Heart left ventricle (tissue), 16 donors: ENCODE measurements around the gene ANTXRL. TPM values are rescaled to one million over a fixed set of nuclear protein-coding genes. Genes with fewer than 3 reads are reported as not detected.
"Not testable (repeated sequence)": the region's sequence is repeated elsewhere in the genome, so short reads cannot be mapped to it uniquely, and the experiment has no call there.

ENCODE experiments used
- ATAC-seq, 4 donors: fragments of 200-7000 bp; cut with Tn5 transposase; one replicate each; pipeline ENCODE4 v1.9.1; 2020 to 2022; ENCODE audit warnings: moderate library complexity in 4 of 4, mild to moderate bottlenecking in 3 of 4, moderate number of reproducible peaks in 1 of 4
- DNase-seq, 5 donors: peaks; one replicate each; pipeline ENCODE4 v3.0.0-alpha.2; 2020
- H3K27ac ChIP-seq, 12 donors: fragments of 200-600 bp; sonication (generic) in 4 of 12; one replicate each; pipeline versions ENCODE4 v1.5.0 to v1.8.0; 2016 to 2022; ENCODE audit warnings: mild to moderate bottlenecking in 2 of 12
- H3K27me3 ChIP-seq, 9 donors: fragments of 200-600 bp; sonication (generic) in 2 of 9; one replicate each; pipeline versions ENCODE4 v1.5.1 to v1.8.0; 2016 to 2022; ENCODE audit warnings: mild to moderate bottlenecking in 3 of 9
- H3K36me3 ChIP-seq, 9 donors: fragments of 200-600 bp; sonication (generic) in 2 of 9; one replicate each; pipeline versions ENCODE4 v1.5.0 to v1.8.0; 2018 to 2022; ENCODE audit warnings: mild to moderate bottlenecking in 2 of 9
- H3K4me1 ChIP-seq, 12 donors: fragments of 200-600 bp; sonication (generic) in 4 of 12; one replicate each; pipeline versions ENCODE4 v1.5.0 to v1.8.0; 2016 to 2022; ENCODE audit warnings: mild to moderate bottlenecking in 3 of 12
- H3K4me3 ChIP-seq, 12 donors: fragments of 200-600 bp; sonication (generic) in 4 of 12; one replicate each; pipeline versions ENCODE4 v1.5.0 to v1.8.0; 2017 to 2022; ENCODE audit warnings: mild to moderate bottlenecking in 9 of 12, moderate library complexity in 4 of 12
- H3K9me3 ChIP-seq, 12 donors: fragments of 200-600 bp; sonication (generic) in 4 of 12; one replicate each; pipeline versions ENCODE4 v1.5.0 to v1.8.0; 2016 to 2022; ENCODE audit warnings: mild to moderate bottlenecking in 1 of 12
- CTCF ChIP-seq, 12 donors: fragments of 200-600 bp; sonication (generic) in 4 of 12; IDR thresholded peaks; one replicate each; pipeline versions ENCODE4 v1.5.0 to v1.8.0; 2018 to 2022; ENCODE audit warnings: antibody characterized with exemption in 12 of 12, mild to moderate bottlenecking in 5 of 12
- POLR2A ChIP-seq, 2 donors: fragments of 450-650 bp; IDR thresholded peaks; one replicate each; pipeline ENCODE4 v1.6.1; 2017; ENCODE audit warnings: antibody characterized with exemption in 2 of 2, mild to moderate bottlenecking in 2 of 2, moderate library complexity in 2 of 2
- WGBS, 4 donors: extraction: QIAGEN DNeasy Blood & Tissue Kit in 2 of 4; methylation state at CpG; one replicate each; pipeline versions ENCODE4 v1.1.5 to v1.1.7; 2013 to 2018; 5-methylcytosine and 5-hydroxymethylcytosine counted together
- intact Hi-C, 10 donors: fragments of 100-400 bp; cut with DNase I; formaldehyde crosslinking; loops; one replicate each; pipeline versions ENCODE4 v1.11.1 to v1.14.2; 2022
- polyA plus RNA-seq, 2 donors: library from polyadenylated mRNA; stranded (reverse); fragments of 200-250 nt; gene quantifications; one replicate each; pipeline ENCODE4 v1.2.3, GENCODE V29; 2013
- total RNA-seq, 9 donors: library from RNA; depleted of rRNA in 2 of 9; stranded (reverse); fragments of >200 nt in 2 of 9; fragmentation: NEBNext Ultra II Directional in 3 of 9; extraction: Animal tissue kit (Norgen Biotek cat#: 25700) in 3 of 9; gene quantifications; one replicate each; pipeline versions ENCODE4 v1.1.0 to v1.2.4, GENCODE V29; 2016 to 2023
- donor health status: ischemic (EF 13 %, LVEDD 7.1; RV severe dilation, severe dysfunction).
- donor health status: healthy with polysubstance abuse.
- donor health status: DM: no; HTN: yes; CAD: no.
- donor health status: DM: no; HTN: no; CAD: no.
- donor health status: ischemic (EF 25% LVEDD 6.9; RV normal size, moderate dysfunction).
- donor health status: ischemic (EF 25% LVEDD 5.7; RV mildly dilated, moderate dysfunction).
- donor health status: healthy.
- donor health status: DM: yes; HTN: yes; CAD: no.
- donor health status: ischemic (EF 35%, LVEDD 5.7; RV mildly dilated, moderate dysfunction).
- donor health status: nonischemic (EF 11% LVEDD 7.7; RV severe dilation, severe dysfunction).
- donor health status: DM: yes; HTN: yes; CAD: no.
- donor health status: PGD.
- donor health status: ischemic (EF 29% LVEDD 5.4; RV normal size, mild dysfunction).
- donor health status: nonischemic (EF 23%, LVEDD 6.1; RV moderate dilation, normal function).

Gene ANTXRL
- total and polyA plus RNA-seq, 11 donors = 0.42 to 0.99 (median 0.90) TPM; not detected in 8

GRCh38 chr10:46254007-46254383, 32.8 kb upstream of the ANTXRL start:
- no peaks in the 10 kb centered on the region for H3K36me3 ChIP-seq
- intact Hi-C loops = loop anchor here in 1 of 10 donors (10.0 kb wide), 1 partner anchor 51 kb away; no protein-coding TSS in a partner anchor
- H3K4me3 ChIP-seq = no peak overlapping the region
- no peaks in the 10 kb centered on the region for H3K9me3 ChIP-seq
- WGBS, 4 donors = 93 to 100% (median 95%) methylated on average over 6 of the region's 6 CpGs
- TF ChIP-seq POLR2A (IDR thresholded peaks at IDR 0.05) (no peak), CTCF (IDR thresholded peaks at IDR 0.05) (no peak)
- peaks cover 0 to 17% (median 6%) of the 10 kb centered on the region in 12 donors for H3K4me1 ChIP-seq
- no peak overlapping the region for H3K27ac ChIP-seq
- no peak for ATAC-seq
- no peak for DNase-seq
- H3K27me3 ChIP-seq = no peaks in the 10 kb centered on the region

GRCh38 chr10:46254467-46254866, 32.3 kb upstream of the ANTXRL start:
- Histone ChIP-seq H3K36me3 (no peaks in the 10 kb centered on the region), H3K4me3 (no peak overlapping the region), H3K27ac (no peak overlapping the region), H3K4me1 (peaks cover 0 to 17% (median 6%) of the 10 kb centered on the region in 12 donors), H3K9me3 (no peaks in the 10 kb centered on the region), H3K27me3 (no peaks in the 10 kb centered on the region)
- intact Hi-C loops = loop anchor here in 1 of 10 donors (10.0 kb wide), 1 partner anchor 50 kb away; no protein-coding TSS in a partner anchor
- DNase-seq (no peak), ATAC-seq (no peak)
- no peak for TF ChIP-seq POLR2A (IDR thresholded peaks at IDR 0.05)
- TF ChIP-seq CTCF (IDR thresholded peaks at IDR 0.05) = no peak
- WGBS, 4 donors = 93 to 98% (median 94%) methylated on average over 4 of the region's 4 CpGs

GRCh38 chr10:46255210-46255609, 31.6 kb upstream of the ANTXRL start:
- H3K27me3 ChIP-seq, DNase-seq, H3K9me3 ChIP-seq, H3K27ac ChIP-seq, H3K36me3 ChIP-seq, H3K4me3 ChIP-seq, ATAC-seq: not testable (repeated sequence)
- intact Hi-C loops = loop anchor here in 1 of 10 donors (10.0 kb wide), 1 partner anchor 50 kb away; no protein-coding TSS in a partner anchor
- WGBS, 4 donors = 78 to 84% (median 81%) methylated on average over 3 of the region's 3 CpGs
- H3K4me1 ChIP-seq = peaks cover 0 to 17% (median 6%) of the 10 kb centered on the region in 12 donors

GRCh38 chr10:46255801-46256747, 30.7 kb upstream of the ANTXRL start:
- DNase-seq (peak; percentile 63 to 88 (median 79)), ATAC-seq (peak; percentile 69 to 95 (median 90))
- Histone ChIP-seq H3K27me3 (no peaks in the 10 kb centered on the region), H3K9me3 (no peaks in the 10 kb centered on the region), H3K36me3 (no peaks in the 10 kb centered on the region), H3K4me1 (peaks cover 0 to 17% (median 6%) of the 10 kb centered on the region in 12 donors), H3K27ac (peak overlapping the region in 3 of 12 donors; percentile 29 to 50 (median 49)), H3K4me3 (peak overlapping the region in 1 of 12 donors; percentile 23)
- TF ChIP-seq POLR2A (IDR thresholded peaks at IDR 0.05) = no peak
- TF ChIP-seq CTCF (IDR thresholded peaks at IDR 0.05) = peak; percentile 27 to 60 (median 42)
- intact Hi-C loops = loop anchor here in 2 of 10 donors (2.0 to 10.0 kb wide), 2 partner anchors 27 to 49 kb away; no protein-coding TSS in a partner anchor
- 30 to 45% (median 38%) methylated on average over 13 to 15 of the region's 15 CpGs for WGBS, 4 donors
